ENCODE measurements around the gene OR8K1. TPM values are rescaled to one million over a fixed set of nuclear protein-coding genes. Genes with fewer than 3 reads are reported as not detected.

The OR8K1 gene
- not detected for total RNA-seq

GRCh38 chr11:56345739-56346138 is at the start of gene OR8K1:
Gene OR8K1, plus strand, starts transcription at chr11:56346039. Its CDS starts 0 bp downstream, at chr11:56346039.

GRCh38 chr11:56314844-56315243 is 31.0 kb upstream of the OR8K1 start, which contains the start of gene OR8K3:
Gene OR8K3, plus strand, starts transcription at chr11:56315144. Its CDS starts 3,163 bp downstream, at chr11:56318307.

GRCh38 chr11:56353991-56354390 is 8.2 kb downstream of the OR8K1 start, which contains the start of gene OR8J1:
Gene OR8J1, plus strand, starts transcription at chr11:56354291. Its CDS starts 5,956 bp downstream, at chr11:56360247.

GRCh38 chr11:56375324-56375723 is 29.5 kb downstream of the OR8K1 start, which contains the start of gene OR8U1:
Gene OR8U1, plus strand, starts transcription at chr11:56375624. Its CDS starts 0 bp downstream, at chr11:56375624.

Other genes with a start within 250 kb of the OR8K1 start
- not detected for gene OR8H2, start 242.4 kb upstream of the OR8K1 start, total RNA-seq
- not detected for gene OR8H3, start 223.7 kb upstream of the OR8K1 start, total RNA-seq
- gene OR8J3, start 205.8 kb upstream of the OR8K1 start, total RNA-seq: not detected
- not detected for gene OR8K5, start 185.7 kb upstream of the OR8K1 start, total RNA-seq
- gene OR5J2, start 169.4 kb upstream of the OR8K1 start, total RNA-seq: not detected
- gene OR5T2, start 111.8 kb upstream of the OR8K1 start, total RNA-seq: not detected
- gene OR5T3, start 93.8 kb upstream of the OR8K1 start, total RNA-seq: not detected
- gene OR5T1, start 71.9 kb upstream of the OR8K1 start, total RNA-seq: not detected
- gene OR8H1, start 53.8 kb upstream of the OR8K1 start, total RNA-seq: not detected
- gene OR8K3, start 30.9 kb upstream of the OR8K1 start, total RNA-seq: under 1 TPM in 1 of 2 donors, not detected in 1; 0.33 TPM
- not detected for gene OR8J1, start 8.3 kb downstream of the OR8K1 start, total RNA-seq
- gene OR8U1, start 29.6 kb downstream of the OR8K1 start, total RNA-seq: not detected
- gene OR5AL1, start 66.7 kb downstream of the OR8K1 start, total RNA-seq: not detected
- gene OR5M3, start 127.3 kb downstream of the OR8K1 start, total RNA-seq: not detected
- not detected for gene OR5M8, start 145.3 kb downstream of the OR8K1 start, total RNA-seq
- not detected for gene OR5M11, start 197.2 kb downstream of the OR8K1 start, total RNA-seq
- not detected for gene OR5M10, start 231.7 kb downstream of the OR8K1 start, total RNA-seq